Measurements from ENCODE around the gene MB.

The MB gene

GRCh38 chr22:35568751-35569739 lies 48.1 kb downstream of the MB start:
- Histone ChIP-seq H3K4me3 (ENCODE audit: low read depth, low read length) (no peak overlapping the region), H3K9me3 (ENCODE audit: control insufficient read depth, insufficient read depth, low read length) (no peaks in the 10 kb centered on the region), H3K27me3 (ENCODE audit: control insufficient read depth, insufficient read depth, low read length) (no peaks in the 10 kb centered on the region), H3K36me3 (ENCODE audit: control insufficient read depth, insufficient read depth, low read length) (no peaks in the 10 kb centered on the region), H3K4me1 (ENCODE audit: control insufficient read depth, insufficient read depth, low read length) (0 out of 2 replicates have a peak, but pooled peaks cover 3% of the 10 kb centered on the region), H3K9ac (ENCODE audit: low read depth, low read length) (no peak overlapping the region), H3K27ac (ENCODE audit: low read depth, low read length) (no peak overlapping the region)

GRCh38 chr22:35567351-35568141 lies 49.6 kb downstream of the MB start:
- H3K36me3 ChIP-seq (ENCODE audit: control insufficient read depth, insufficient read depth, low read length) = no peaks in the 10 kb centered on the region
- H3K4me1 ChIP-seq (ENCODE audit: control insufficient read depth, insufficient read depth, low read length) = peaks cover 8% of the 10 kb centered on the region
- H3K27me3 ChIP-seq (ENCODE audit: control insufficient read depth, insufficient read depth, low read length) = no peaks in the 10 kb centered on the region
- no peak overlapping the region for H3K27ac ChIP-seq (ENCODE audit: low read depth, low read length)
- H3K9me3 ChIP-seq (ENCODE audit: control insufficient read depth, insufficient read depth, low read length) = no peaks in the 10 kb centered on the region
- no peak overlapping the region for H3K4me3 ChIP-seq (ENCODE audit: low read depth, low read length)
- H3K9ac ChIP-seq (ENCODE audit: low read depth, low read length) = no peak overlapping the region

GRCh38 chr22:35564975-35565867 lies 51.9 kb downstream of the MB start:
- Histone ChIP-seq H3K27me3 (ENCODE audit: control insufficient read depth, insufficient read depth, low read length) (no peaks in the 10 kb centered on the region), H3K4me1 (ENCODE audit: control insufficient read depth, insufficient read depth, low read length) (peaks cover 12% of the 10 kb centered on the region), H3K27ac (ENCODE audit: low read depth, low read length) (no peak overlapping the region), H3K4me3 (ENCODE audit: low read depth, low read length) (no peak overlapping the region), H3K36me3 (ENCODE audit: control insufficient read depth, insufficient read depth, low read length) (no peaks in the 10 kb centered on the region), H3K9me3 (ENCODE audit: control insufficient read depth, insufficient read depth, low read length) (no peaks in the 10 kb centered on the region), H3K9ac (ENCODE audit: low read depth, low read length) (no peak overlapping the region)

- Histone ChIP-seq H3K9ac (ENCODE audit: low read depth, low read length) (no peak overlapping the region), H3K4me1 (ENCODE audit: control insufficient read depth, insufficient read depth, low read length) (peaks cover 12% of the 10 kb centered on the region)
Measured at GRCh38 chr22:35563211-35563610, 53.9 kb downstream of the MB start.

GRCh38 chr22:35561796-35562526 lies 55.2 kb downstream of the MB start:
- Histone ChIP-seq H3K4me1 (ENCODE audit: control insufficient read depth, insufficient read depth, low read length) (peaks cover 12% of the 10 kb centered on the region), H3K4me3 (ENCODE audit: low read depth, low read length) (no peak overlapping the region), H3K9ac (ENCODE audit: low read depth, low read length) (no peak overlapping the region), H3K36me3 (ENCODE audit: control insufficient read depth, insufficient read depth, low read length) (no peaks in the 10 kb centered on the region), H3K27ac (ENCODE audit: low read depth, low read length) (peak overlapping the region; percentile 81), H3K9me3 (ENCODE audit: control insufficient read depth, insufficient read depth, low read length) (no peaks in the 10 kb centered on the region), H3K27me3 (ENCODE audit: control insufficient read depth, insufficient read depth, low read length) (no peaks in the 10 kb centered on the region)

More at GRCh38 chr22:35563211-35563610, 53.9 kb downstream of the MB start:
- Histone ChIP-seq H3K4me3 (ENCODE audit: low read depth, low read length) (no peak overlapping the region), H3K27me3 (ENCODE audit: control insufficient read depth, insufficient read depth, low read length) (no peaks in the 10 kb centered on the region), H3K36me3 (ENCODE audit: control insufficient read depth, insufficient read depth, low read length) (no peaks in the 10 kb centered on the region), H3K9me3 (ENCODE audit: control insufficient read depth, insufficient read depth, low read length) (no peaks in the 10 kb centered on the region), H3K27ac (ENCODE audit: low read depth, low read length) (no peak overlapping the region)

- no peaks in the 10 kb centered on the region for H3K27me3 ChIP-seq (ENCODE audit: control insufficient read depth, insufficient read depth, low read length)
- H3K4me1 ChIP-seq (ENCODE audit: control insufficient read depth, insufficient read depth, low read length) = peaks cover 11% of the 10 kb centered on the region
- no peaks in the 10 kb centered on the region for H3K9me3 ChIP-seq (ENCODE audit: control insufficient read depth, insufficient read depth, low read length)
- H3K36me3 ChIP-seq (ENCODE audit: control insufficient read depth, insufficient read depth, low read length) = no peaks in the 10 kb centered on the region
- no peak overlapping the region for H3K27ac ChIP-seq (ENCODE audit: low read depth, low read length)
- no peak overlapping the region for H3K4me3 ChIP-seq (ENCODE audit: low read depth, low read length)
- H3K9ac ChIP-seq (ENCODE audit: low read depth, low read length) = no peak overlapping the region
Measured at GRCh38 chr22:35560824-35561223, 56.3 kb downstream of the MB start.

- Histone ChIP-seq H3K9me3 (ENCODE audit: control insufficient read depth, insufficient read depth, low read length) (no peaks in the 10 kb centered on the region), H3K27me3 (ENCODE audit: control insufficient read depth, insufficient read depth, low read length) (no peaks in the 10 kb centered on the region)
Measured at GRCh38 chr22:35560366-35560765, 56.8 kb downstream of the MB start.

GRCh38 chr22:35559354-35560005 lies 57.6 kb downstream of the MB start:
- H3K4me3 ChIP-seq (ENCODE audit: low read depth, low read length) = no peak overlapping the region
- H3K27me3 ChIP-seq (ENCODE audit: control insufficient read depth, insufficient read depth, low read length) = no peaks in the 10 kb centered on the region
- no peaks in the 10 kb centered on the region for H3K36me3 ChIP-seq (ENCODE audit: control insufficient read depth, insufficient read depth, low read length)
- H3K4me1 ChIP-seq (ENCODE audit: control insufficient read depth, insufficient read depth, low read length) = peaks cover 9% of the 10 kb centered on the region
- H3K9ac ChIP-seq (ENCODE audit: low read depth, low read length) = no peak overlapping the region
- no peaks in the 10 kb centered on the region for H3K9me3 ChIP-seq (ENCODE audit: control insufficient read depth, insufficient read depth, low read length)
- no peak overlapping the region for H3K27ac ChIP-seq (ENCODE audit: low read depth, low read length)

More at GRCh38 chr22:35560366-35560765, 56.8 kb downstream of the MB start:
- Histone ChIP-seq H3K4me1 (ENCODE audit: control insufficient read depth, insufficient read depth, low read length) (peaks cover 9% of the 10 kb centered on the region), H3K27ac (ENCODE audit: low read depth, low read length) (no peak overlapping the region), H3K9ac (ENCODE audit: low read depth, low read length) (no peak overlapping the region), H3K36me3 (ENCODE audit: control insufficient read depth, insufficient read depth, low read length) (no peaks in the 10 kb centered on the region), H3K4me3 (ENCODE audit: low read depth, low read length) (no peak overlapping the region)

- no peaks in the 10 kb centered on the region for H3K9me3 ChIP-seq (ENCODE audit: control insufficient read depth, insufficient read depth, low read length)
- H3K4me3 ChIP-seq (ENCODE audit: low read depth, low read length) = no peak overlapping the region
- H3K27ac ChIP-seq (ENCODE audit: low read depth, low read length) = no peak overlapping the region
- peaks cover 9% of the 10 kb centered on the region for H3K4me1 ChIP-seq (ENCODE audit: control insufficient read depth, insufficient read depth, low read length)
- H3K27me3 ChIP-seq (ENCODE audit: control insufficient read depth, insufficient read depth, low read length) = no peaks in the 10 kb centered on the region
- no peaks in the 10 kb centered on the region for H3K36me3 ChIP-seq (ENCODE audit: control insufficient read depth, insufficient read depth, low read length)
- no peak overlapping the region for H3K9ac ChIP-seq (ENCODE audit: low read depth, low read length)
Measured at GRCh38 chr22:35558719-35559118, 58.4 kb downstream of the MB start.

Measured in HUES48 (cell line).